WTC11 (cell line): Measurements from ENCODE around the gene BIRC3.

Source experiments
- ELF4 ChIP-seq: sonication (generic); formaldehyde crosslinking; IDR thresholded peaks from 2 replicates; pipeline ENCODE4 v1.8.1; 2022; ENCODE audit warnings: low read depth, mild to moderate bottlenecking, moderate library complexity, missing genetic modification reagents
- ESRRA ChIP-seq: sonication (generic); formaldehyde crosslinking; IDR thresholded peaks from 2 replicates; pipeline ENCODE4 v1.8.1; 2022; ENCODE audit warnings: mild to moderate bottlenecking, missing genetic modification reagents, borderline replicate concordance
- GABPB1 ChIP-seq: sonication (generic); formaldehyde crosslinking; IDR thresholded peaks from 2 replicates; pipeline ENCODE4 v1.8.1; 2023; ENCODE audit warnings: mild to moderate bottlenecking, missing genetic modification reagents
- NFYB ChIP-seq: sonication (generic); formaldehyde crosslinking; conservative IDR thresholded peaks from 2 replicates; pipeline ENCODE4 v1.8.0; 2022; ENCODE audit warnings: low read depth, missing genetic modification reagents
- NR2C2 ChIP-seq: sonication (generic); formaldehyde crosslinking; IDR thresholded peaks from 2 replicates; pipeline ENCODE4 v1.8.0; 2022; ENCODE audit warnings: mild to moderate bottlenecking, missing genetic modification reagents
- SMAD3 ChIP-seq: sonication (generic); formaldehyde crosslinking; IDR thresholded peaks from 2 replicates; pipeline ENCODE4 v1.8.0; 2022; ENCODE audit warnings: missing genetic modification reagents, mild to moderate bottlenecking, borderline replicate concordance
- SP1 ChIP-seq: sonication (generic); formaldehyde crosslinking; conservative IDR thresholded peaks from 2 replicates; pipeline ENCODE4 v1.8.1; 2022; ENCODE audit warnings: missing genetic modification reagents
- ZNF121 ChIP-seq: sonication (generic); formaldehyde crosslinking; IDR thresholded peaks from 2 replicates; pipeline ENCODE4 v1.8.0; 2023; ENCODE audit warnings: missing genetic modification reagents
- ZNF232 ChIP-seq: sonication (generic); formaldehyde crosslinking; IDR thresholded peaks from 2 replicates; pipeline ENCODE4 v1.8.0; 2022; ENCODE audit warnings: mild to moderate bottlenecking, missing genetic modification reagents
- TF ChIP-seq, protein P1 (sequence below): fragments of 200-600 bp; IDR thresholded peaks from 2 replicates; pipeline ENCODE4 v1.8.0; 2022; ENCODE audit warnings: antibody characterized with exemption
- TF ChIP-seq, protein P2 (sequence below): sonication (generic); formaldehyde crosslinking; IDR thresholded peaks from 2 replicates; pipeline ENCODE4 v1.8.1; 2023; ENCODE audit warnings: mild to moderate bottlenecking, missing genetic modification reagents
- TF ChIP-seq, protein P3 (sequence below): sonication (generic); formaldehyde crosslinking; IDR thresholded peaks from 2 replicates; pipeline ENCODE4 v1.8.1; 2023; ENCODE audit warnings: mild to moderate bottlenecking, missing genetic modification reagents, moderate library complexity
- TF ChIP-seq, protein P4 (sequence below): sonication (generic); formaldehyde crosslinking; IDR thresholded peaks from 2 replicates; pipeline ENCODE4 v1.8.1; 2023; ENCODE audit warnings: mild to moderate bottlenecking, missing genetic modification reagents, moderate library complexity
- TF ChIP-seq, protein P5 (sequence below): sonication (generic); formaldehyde crosslinking; IDR thresholded peaks from 2 replicates; pipeline ENCODE4 v1.8.0; 2022; ENCODE audit warnings: mild to moderate bottlenecking, missing genetic modification reagents

DNA sequence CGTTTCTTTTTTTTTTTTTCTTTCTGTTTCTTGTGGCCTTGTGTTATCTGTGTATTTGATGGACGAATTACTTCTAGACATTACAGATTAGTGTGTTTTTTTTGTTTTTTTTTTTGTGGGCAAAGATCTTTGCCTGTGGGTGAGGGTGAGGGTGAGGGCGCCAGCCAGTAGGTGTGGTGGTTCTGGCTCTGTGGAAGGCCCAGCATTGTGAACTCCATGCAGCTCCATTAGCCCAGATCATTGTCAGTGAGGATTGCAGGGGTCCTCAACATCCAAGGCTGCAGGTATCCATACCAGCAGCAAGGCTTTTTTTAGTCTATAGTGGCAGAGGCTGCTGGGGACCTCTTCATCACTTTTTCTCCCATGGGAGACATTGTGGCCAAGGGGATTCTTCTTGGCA, 43.4 kb downstream of the BIRC3 start:
- TF ChIP-seq, protein P1, sequence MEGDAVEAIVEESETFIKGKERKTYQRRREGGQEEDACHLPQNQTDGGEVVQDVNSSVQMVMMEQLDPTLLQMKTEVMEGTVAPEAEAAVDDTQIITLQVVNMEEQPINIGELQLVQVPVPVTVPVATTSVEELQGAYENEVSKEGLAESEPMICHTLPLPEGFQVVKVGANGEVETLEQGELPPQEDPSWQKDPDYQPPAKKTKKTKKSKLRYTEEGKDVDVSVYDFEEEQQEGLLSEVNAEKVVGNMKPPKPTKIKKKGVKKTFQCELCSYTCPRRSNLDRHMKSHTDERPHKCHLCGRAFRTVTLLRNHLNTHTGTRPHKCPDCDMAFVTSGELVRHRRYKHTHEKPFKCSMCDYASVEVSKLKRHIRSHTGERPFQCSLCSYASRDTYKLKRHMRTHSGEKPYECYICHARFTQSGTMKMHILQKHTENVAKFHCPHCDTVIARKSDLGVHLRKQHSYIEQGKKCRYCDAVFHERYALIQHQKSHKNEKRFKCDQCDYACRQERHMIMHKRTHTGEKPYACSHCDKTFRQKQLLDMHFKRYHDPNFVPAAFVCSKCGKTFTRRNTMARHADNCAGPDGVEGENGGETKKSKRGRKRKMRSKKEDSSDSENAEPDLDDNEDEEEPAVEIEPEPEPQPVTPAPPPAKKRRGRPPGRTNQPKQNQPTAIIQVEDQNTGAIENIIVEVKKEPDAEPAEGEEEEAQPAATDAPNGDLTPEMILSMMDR, result no peak
- TF ChIP-seq ZNF121 (CRISPR knock-in tag) (no peak), SP1 (CRISPR knock-in tag) (no peak), ELF4 (no peak), ZNF232 (CRISPR knock-in tag) (no peak), SMAD3 (no peak), ESRRA (no peak), NFYB (CRISPR knock-in tag) (no peak), GABPB1 (no peak), NR2C2 (CRISPR knock-in tag) (no peak)
- TF ChIP-seq, protein P2, sequence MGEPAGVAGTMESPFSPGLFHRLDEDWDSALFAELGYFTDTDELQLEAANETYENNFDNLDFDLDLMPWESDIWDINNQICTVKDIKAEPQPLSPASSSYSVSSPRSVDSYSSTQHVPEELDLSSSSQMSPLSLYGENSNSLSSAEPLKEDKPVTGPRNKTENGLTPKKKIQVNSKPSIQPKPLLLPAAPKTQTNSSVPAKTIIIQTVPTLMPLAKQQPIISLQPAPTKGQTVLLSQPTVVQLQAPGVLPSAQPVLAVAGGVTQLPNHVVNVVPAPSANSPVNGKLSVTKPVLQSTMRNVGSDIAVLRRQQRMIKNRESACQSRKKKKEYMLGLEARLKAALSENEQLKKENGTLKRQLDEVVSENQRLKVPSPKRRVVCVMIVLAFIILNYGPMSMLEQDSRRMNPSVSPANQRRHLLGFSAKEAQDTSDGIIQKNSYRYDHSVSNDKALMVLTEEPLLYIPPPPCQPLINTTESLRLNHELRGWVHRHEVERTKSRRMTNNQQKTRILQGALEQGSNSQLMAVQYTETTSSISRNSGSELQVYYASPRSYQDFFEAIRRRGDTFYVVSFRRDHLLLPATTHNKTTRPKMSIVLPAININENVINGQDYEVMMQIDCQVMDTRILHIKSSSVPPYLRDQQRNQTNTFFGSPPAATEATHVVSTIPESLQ (CRISPR knock-in tag), result no peak
- TF ChIP-seq, protein P3, sequence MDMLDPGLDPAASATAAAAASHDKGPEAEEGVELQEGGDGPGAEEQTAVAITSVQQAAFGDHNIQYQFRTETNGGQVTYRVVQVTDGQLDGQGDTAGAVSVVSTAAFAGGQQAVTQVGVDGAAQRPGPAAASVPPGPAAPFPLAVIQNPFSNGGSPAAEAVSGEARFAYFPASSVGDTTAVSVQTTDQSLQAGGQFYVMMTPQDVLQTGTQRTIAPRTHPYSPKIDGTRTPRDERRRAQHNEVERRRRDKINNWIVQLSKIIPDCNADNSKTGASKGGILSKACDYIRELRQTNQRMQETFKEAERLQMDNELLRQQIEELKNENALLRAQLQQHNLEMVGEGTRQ, result no peak
- TF ChIP-seq, protein P4, sequence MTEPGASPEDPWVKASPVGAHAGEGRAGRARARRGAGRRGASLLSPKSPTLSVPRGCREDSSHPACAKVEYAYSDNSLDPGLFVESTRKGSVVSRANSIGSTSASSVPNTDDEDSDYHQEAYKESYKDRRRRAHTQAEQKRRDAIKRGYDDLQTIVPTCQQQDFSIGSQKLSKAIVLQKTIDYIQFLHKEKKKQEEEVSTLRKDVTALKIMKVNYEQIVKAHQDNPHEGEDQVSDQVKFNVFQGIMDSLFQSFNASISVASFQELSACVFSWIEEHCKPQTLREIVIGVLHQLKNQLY, result no peak
- TF ChIP-seq, protein P5, sequence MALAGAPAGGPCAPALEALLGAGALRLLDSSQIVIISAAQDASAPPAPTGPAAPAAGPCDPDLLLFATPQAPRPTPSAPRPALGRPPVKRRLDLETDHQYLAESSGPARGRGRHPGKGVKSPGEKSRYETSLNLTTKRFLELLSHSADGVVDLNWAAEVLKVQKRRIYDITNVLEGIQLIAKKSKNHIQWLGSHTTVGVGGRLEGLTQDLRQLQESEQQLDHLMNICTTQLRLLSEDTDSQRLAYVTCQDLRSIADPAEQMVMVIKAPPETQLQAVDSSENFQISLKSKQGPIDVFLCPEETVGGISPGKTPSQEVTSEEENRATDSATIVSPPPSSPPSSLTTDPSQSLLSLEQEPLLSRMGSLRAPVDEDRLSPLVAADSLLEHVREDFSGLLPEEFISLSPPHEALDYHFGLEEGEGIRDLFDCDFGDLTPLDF (CRISPR knock-in tag), result no peak
